Stimulated activated CD4-positive, alpha-beta T cell treated with anti-CD3 and anti-CD28 coated beads, Interleukin-4, amount 100 ng/mL, for 4 hours (primary cell): ENCODE measurements around the gene LARGE2.

Experiments
- DNase-seq, 2 experiments: peaks; one replicate each; pipeline ENCODE4 v3.0.0-alpha.2; 2020

The LARGE2 gene

GRCh38 chr11:45968901-45969300 lies 46.4 kb downstream of the LARGE2 start:
- DNase-seq: no peak

GRCh38 chr11:45973601-45974000 lies 51.1 kb downstream of the LARGE2 start:
- no peak for DNase-seq

- no peak for DNase-seq
Observed at GRCh38 chr11:45974806-45975205, 52.4 kb downstream of the LARGE2 start.
